B cell (primary cell): Measurements from ENCODE around the gene RAB30. TPM values are rescaled to one million over a fixed set of nuclear protein-coding genes. Genes with fewer than 3 reads are reported as not detected.

ENCODE experiments used
- polyA plus RNA-seq: library from polyadenylated mRNA; depleted of rRNA; stranded (reverse); fragments of >200 nt; gene quantifications from 2 replicates; pipeline ENCODE4 v1.2.3, GENCODE V29; 2012
- small RNA-seq: library from RNA; depleted of rRNA; stranded (forward); fragments of <200 nt; gene quantifications from one replicate; pipeline ENCODE3, GENCODE V24; 2012; ENCODE audit warnings: low replicate concordance, low read depth; ENCODE audit not compliant: insufficient read length
- total RNA-seq, 2 donors: library from RNA; stranded (reverse); fragments of 120-200 nt in 1 of 2; gene quantifications; 1 replicate in 1 of 2; 2 replicates in 1 of 2; pipeline versions ENCODE4 v1.2.3 to v1.2.4, GENCODE V29; 2013 to 2022

RAB30 gene
- total and polyA plus RNA-seq, 2 donors (not counting 1 experiment from before 2014, with no cell fraction given): 26.6 to 214 TPM

Small RNA genes within 50 kb of the gene (small RNA-seq; reads per million reads assigned to genes)
- not detected for gene SNORA70E

Other genes starting within 250 kb of the RAB30 start
- gene PRCP, start 171.5 kb downstream of the RAB30 start, total RNA-seq: 37.7 and 45.2 TPM in 2 replicates
- 24.6 and 29.5 TPM in 2 replicates for gene PRCP, start 171.5 kb downstream of the RAB30 start, polyA plus RNA-seq
- gene DDIAS, start 170.2 kb downstream of the RAB30 start, total RNA-seq: 1.7 and 2.4 TPM in 2 replicates
- 1.6 and 3.3 TPM in 2 replicates for gene DDIAS, start 170.2 kb downstream of the RAB30 start, polyA plus RNA-seq
- 185 and 190 TPM in 2 replicates for gene PCF11, start 85.2 kb upstream of the RAB30 start, total RNA-seq
- gene PCF11, start 85.2 kb upstream of the RAB30 start, polyA plus RNA-seq: 123 and 147 TPM in 2 replicates
- gene ANKRD42, start 121.8 kb upstream of the RAB30 start, total RNA-seq: 13.3 and 14.5 TPM in 2 replicates
- gene ANKRD42, start 121.8 kb upstream of the RAB30 start, polyA plus RNA-seq: 4.1 and 7.7 TPM in 2 replicates
- gene CCDC90B, start 214.5 kb upstream of the RAB30 start, total RNA-seq: 35.2 and 39.1 TPM in 2 replicates
- 20.5 and 32.9 TPM in 2 replicates for gene CCDC90B, start 214.5 kb upstream of the RAB30 start, polyA plus RNA-seq